Measurements from ENCODE around the gene MYCN.
"Not testable (repeated sequence)": the region's sequence is repeated elsewhere in the genome, so short reads cannot be mapped to it uniquely, and the experiment has no call there.

MYCN gene

DNA sequence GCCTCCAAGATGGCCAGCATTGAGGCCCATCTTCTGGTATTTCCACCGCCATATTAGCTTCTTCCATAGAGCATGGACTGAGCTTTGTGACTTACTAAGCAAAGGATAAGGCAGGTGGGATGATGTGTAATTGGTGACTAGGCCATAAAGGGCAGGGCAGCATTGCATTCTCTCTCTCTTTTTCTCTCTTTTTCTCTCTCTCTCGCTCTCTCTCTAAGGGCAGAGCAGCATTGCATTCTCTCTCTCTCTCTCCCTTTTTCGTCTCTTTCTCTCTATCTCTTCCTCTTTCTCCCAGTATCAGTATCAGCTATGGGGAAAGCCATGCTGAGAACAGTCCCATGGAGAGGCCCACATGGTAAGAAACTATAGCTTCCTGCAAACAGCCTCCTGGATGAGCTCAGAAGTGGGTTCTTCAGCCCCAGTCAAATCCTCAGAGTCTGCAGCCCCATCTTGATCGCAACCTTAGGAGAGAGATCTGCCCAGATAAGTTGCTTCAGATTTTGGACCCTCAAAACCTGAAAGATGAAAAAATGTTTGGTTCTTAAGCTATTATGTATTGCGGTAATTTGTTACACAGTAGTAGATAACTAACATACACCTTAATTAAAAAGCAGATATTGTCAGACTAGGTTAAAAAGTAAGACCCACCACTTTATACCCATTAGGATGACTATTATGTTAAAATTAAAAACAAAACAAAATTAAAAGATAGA, 39.1 kb upstream of the MYCN start:
- no peak overlapping the region for H3K4me3 ChIP-seq (replicated peaks in 1 of 2; ENCODE audit: low read depth in 2 of 2, low read length in 2 of 2)
- DNase-seq (ENCODE audit: low read depth in 2 of 2), result no peak
- TF ChIP-seq, protein P1, sequence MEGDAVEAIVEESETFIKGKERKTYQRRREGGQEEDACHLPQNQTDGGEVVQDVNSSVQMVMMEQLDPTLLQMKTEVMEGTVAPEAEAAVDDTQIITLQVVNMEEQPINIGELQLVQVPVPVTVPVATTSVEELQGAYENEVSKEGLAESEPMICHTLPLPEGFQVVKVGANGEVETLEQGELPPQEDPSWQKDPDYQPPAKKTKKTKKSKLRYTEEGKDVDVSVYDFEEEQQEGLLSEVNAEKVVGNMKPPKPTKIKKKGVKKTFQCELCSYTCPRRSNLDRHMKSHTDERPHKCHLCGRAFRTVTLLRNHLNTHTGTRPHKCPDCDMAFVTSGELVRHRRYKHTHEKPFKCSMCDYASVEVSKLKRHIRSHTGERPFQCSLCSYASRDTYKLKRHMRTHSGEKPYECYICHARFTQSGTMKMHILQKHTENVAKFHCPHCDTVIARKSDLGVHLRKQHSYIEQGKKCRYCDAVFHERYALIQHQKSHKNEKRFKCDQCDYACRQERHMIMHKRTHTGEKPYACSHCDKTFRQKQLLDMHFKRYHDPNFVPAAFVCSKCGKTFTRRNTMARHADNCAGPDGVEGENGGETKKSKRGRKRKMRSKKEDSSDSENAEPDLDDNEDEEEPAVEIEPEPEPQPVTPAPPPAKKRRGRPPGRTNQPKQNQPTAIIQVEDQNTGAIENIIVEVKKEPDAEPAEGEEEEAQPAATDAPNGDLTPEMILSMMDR (IDR thresholded peaks at IDR 0.05; ENCODE audit: low read depth, low read length), result no peak

DNA sequence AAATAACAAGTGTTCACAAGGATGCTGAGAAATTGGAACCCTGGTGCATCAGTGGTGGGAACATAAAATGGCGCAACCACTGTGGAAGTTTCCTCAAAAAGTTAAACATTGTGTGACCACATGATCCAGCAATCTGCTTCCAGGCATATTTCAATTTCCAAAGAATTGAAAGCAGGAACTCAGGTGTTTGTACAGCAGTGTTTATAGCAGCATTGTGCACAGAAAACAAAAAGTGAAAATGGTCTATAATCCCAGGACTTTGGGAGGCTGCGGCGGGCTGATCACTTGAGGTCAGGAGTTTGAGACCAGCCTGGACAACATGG, 38.6 kb upstream of the MYCN start:
- no peak overlapping the region for H3K4me3 ChIP-seq (replicated peaks in 1 of 2; ENCODE audit: low read depth in 2 of 2, low read length in 2 of 2)
- DNase-seq (ENCODE audit: low read depth in 2 of 2), result no peak
- TF ChIP-seq, protein P1 (IDR thresholded peaks at IDR 0.05; ENCODE audit: low read depth, low read length), result no peak

DNA sequence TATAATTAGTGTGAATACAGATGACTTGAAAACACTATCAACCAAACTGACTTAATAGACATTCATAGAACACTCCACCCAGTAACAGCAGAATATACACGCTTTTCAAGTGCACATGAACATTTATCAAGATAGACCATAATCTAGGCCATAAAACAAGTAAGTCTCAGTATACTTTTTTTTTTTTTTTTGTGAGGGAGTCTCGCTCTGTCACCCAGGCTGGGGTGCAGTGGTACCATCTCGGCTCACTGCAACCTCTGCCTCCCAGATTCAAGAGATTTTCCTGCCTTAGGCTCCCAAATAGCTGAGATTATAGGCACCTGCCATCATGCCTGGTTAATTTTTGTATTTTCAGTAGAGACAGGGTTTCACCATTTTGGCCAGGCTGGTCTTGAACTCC, 36.4 kb upstream of the MYCN start:
- not testable (repeated sequence) for DNase-seq (ENCODE audit: low read depth in 2 of 2); H3K4me3 ChIP-seq (replicated peaks in 1 of 2; ENCODE audit: low read depth in 2 of 2, low read length in 2 of 2)

DNA sequence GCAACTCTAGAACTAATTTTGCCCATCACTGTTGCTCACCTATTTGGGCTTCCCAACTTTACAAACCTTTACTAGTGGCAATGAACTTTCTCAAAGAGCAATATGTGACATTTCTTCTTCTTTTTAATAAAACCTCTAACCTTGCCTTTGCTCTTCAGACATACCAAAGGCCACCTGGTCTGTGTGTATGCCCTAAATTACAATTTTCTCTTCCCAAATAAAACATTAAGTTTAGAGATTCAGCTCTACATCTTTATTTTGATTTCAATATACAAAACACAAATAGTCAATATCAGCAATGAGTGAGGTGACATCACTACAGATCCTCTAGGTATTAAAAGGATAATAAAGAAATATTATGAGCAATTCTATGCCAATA, 35.1 kb upstream of the MYCN start:
- TF ChIP-seq, protein P1 (IDR thresholded peaks at IDR 0.05; ENCODE audit: low read depth, low read length), result no peak
- no peak overlapping the region for H3K4me3 ChIP-seq (replicated peaks in 1 of 2; ENCODE audit: low read depth in 2 of 2, low read length in 2 of 2)
- DNase-seq (ENCODE audit: low read depth in 2 of 2), result no peak

DNA sequence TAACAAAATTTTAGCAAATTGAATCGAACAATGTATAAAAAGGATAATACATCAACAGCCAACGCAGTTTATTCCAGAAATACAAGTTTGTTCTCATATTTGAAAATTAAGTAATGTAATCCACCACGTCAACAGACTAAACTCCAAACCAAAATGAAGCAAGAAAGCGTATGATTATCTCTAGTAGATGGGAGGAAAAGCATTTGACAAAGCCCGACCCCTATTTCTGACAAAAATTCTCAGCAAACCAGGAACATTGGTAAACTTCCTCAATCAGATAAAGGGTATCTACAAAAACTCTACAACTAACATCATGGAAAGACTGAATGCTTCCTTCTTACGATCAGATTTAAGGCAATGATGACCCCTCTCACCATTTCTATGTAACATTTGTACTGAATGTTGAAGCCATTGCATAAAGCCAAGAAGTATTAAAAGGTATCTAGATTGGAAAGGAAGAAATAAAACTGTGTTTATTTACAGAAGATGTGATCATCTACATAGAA, 34.3 kb upstream of the MYCN start:
- DNase-seq (ENCODE audit: low read depth in 2 of 2), result no peak
- no peak overlapping the region for H3K4me3 ChIP-seq (replicated peaks in 1 of 2; ENCODE audit: low read depth in 2 of 2, low read length in 2 of 2)
- TF ChIP-seq, protein P1 (IDR thresholded peaks at IDR 0.05; ENCODE audit: low read depth, low read length), result no peak

DNA sequence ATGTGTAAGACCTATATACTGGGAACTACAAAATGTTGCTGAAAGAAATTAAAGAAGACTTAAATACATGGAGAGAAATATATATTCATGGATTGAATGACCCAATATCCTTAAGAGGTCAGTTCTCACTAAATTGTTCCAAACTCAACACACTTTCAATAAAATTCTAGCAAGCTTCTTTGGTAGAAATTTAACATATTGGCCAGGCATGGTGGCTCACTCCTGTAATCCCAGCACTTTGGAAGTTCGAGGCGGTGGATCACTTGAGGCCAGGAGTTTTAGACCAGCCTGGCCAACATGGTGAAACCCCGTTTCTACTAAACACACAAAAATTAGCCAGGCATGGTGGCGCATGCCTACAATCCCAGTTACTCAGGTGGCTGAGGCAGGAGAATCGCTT, 33.6 kb upstream of the MYCN start:
- H3K4me3 ChIP-seq (replicated peaks in 1 of 2; ENCODE audit: low read depth in 2 of 2, low read length in 2 of 2), result no peak overlapping the region
- DNase-seq (ENCODE audit: low read depth in 2 of 2), result no peak
- TF ChIP-seq, protein P1 (IDR thresholded peaks at IDR 0.05; ENCODE audit: low read depth, low read length), result no peak

DNA sequence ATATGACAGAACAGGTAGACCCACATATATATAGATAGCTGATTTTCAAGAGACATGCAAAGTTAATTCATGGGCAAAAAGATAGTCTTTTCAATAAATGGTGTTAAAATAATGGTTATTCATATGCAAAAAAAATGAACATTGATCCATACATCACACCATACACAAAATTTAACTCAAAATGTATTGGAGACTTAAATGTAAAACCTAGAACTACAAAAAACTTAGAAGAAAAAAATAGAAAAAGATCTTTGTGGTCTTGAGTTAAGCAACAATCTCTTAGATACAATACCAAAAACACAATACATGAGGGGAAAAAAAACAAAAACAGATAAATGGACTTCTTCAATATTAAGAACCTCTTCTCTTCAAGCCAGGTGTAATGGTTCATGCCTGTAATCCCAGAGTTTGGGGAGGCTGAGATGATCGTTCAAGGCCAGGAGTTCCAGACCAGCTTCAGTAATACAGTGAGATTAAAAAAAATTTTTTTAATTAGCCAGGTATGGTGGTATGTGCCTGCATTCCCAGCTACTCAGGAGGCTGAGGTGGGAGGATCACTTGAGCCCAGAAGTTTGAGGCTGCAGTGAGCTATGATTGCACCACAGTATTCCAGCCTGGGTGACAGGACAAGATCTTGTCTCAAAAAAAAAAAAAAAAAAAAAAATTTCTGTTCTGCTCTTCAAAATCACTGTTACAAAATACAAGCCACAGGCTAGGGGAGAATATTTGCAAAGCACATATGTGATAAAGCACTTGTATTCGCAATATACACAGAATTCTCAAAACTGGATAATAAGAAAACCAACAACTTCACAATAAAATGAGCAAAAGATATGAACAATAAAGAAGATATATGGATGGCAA, 32.7 kb upstream of the MYCN start:
- no peak for DNase-seq (ENCODE audit: low read depth in 2 of 2)
- TF ChIP-seq, protein P1 (IDR thresholded peaks at IDR 0.05; ENCODE audit: low read depth, low read length), result no peak
- no peak overlapping the region for H3K4me3 ChIP-seq (replicated peaks in 1 of 2; ENCODE audit: low read depth in 2 of 2, low read length in 2 of 2)

All from cardiac fibroblast (primary cell).